C1 segment of cervical spinal cord (tissue), 14 donors: ENCODE measurements around the gene VSTM4.

Experiments
- DNase-seq, 14 donors: peaks; one replicate each; lab custom pipeline; 2025; lab: John Stamatoyannopoulos, UW

VSTM4 gene

DNA sequence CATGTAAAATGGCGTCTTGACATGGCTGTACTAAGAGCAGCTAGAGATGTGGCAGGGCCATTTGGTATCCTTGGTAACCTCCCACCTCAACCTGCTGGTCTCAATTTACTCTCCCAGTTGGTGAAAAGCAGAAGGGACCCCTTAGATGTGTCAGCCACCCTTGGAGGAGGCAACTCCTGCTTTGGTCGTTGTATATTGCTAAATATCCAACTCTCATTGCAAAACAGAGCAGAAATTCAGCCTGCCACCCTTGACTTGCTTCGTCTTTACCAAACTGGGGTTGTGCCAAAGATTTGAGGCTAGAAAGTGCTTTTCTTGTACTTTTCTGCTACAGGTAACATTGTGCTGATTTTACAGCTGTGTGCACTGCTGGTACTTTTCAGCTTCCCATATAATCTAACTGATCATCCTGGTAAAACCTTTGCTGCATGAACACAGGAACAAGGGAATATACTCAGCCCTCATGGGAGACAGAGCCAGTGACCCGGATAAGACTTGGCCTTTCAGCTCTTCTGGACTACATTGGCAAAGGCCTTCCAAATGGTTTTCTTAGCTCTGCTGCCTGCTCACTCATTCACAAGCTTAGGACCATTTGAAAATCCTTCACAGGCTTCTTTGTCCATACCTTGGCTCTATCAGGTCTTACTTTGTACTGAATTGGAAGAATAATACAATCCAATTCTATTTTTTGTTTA lies 2.2 kb upstream of the VSTM4 start:
- no peak for DNase-seq

DNA sequence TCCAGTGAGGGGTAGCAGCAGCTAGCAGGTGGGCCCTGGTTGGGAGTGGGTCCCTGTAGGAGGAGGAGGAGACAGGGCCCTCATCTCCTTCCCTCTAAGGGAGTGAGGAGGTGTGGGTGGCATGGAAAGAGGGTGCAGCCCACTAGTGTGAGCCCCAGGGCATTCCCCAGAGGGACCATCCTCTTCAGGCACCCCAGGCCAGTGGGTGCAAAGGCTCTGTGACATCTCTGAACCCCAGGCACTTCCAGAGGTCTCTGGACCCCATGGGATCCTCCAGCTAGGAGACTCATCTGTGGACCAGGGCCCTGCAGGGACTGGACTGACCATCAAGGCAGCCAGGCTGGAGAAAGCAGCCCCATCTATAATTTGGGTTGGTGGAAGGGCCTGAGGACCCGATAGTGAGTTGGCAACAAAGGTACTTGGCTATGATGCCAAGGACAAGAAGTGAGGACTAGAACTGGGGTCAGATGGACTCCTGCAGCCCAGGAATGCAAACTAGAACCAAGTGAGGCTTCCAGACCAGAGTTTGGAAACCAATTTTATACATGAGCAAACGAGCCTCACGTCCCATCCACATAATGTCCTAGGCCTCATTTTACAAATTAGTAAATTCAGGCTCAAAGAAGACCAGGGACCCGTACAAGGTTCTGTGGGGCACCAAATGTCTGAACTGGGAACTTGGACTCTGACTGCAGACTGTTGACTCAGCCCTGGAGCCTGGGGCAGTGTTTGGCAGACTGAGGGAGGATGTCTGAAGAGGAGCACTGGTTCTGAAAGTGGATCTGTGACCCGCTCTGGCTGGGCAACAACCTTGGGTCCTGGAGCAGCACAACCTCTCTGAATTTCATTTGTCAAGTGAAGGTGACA lies 1.4 kb upstream of the VSTM4 start:
- DNase-seq, result no peak

GRCh38 chr10:49115796-49116508 lies 630 bp upstream of the VSTM4 start:
- DNase-seq, result no peak

- DNase-seq, result peak in 1 of 14 donors; percentile 33
Observed at GRCh38 chr10:49114718-49115014, 656 bp downstream of the VSTM4 start.

- DNase-seq, result no peak
Observed at GRCh38 chr10:49113741-49114141, 1.6 kb downstream of the VSTM4 start.

DNA sequence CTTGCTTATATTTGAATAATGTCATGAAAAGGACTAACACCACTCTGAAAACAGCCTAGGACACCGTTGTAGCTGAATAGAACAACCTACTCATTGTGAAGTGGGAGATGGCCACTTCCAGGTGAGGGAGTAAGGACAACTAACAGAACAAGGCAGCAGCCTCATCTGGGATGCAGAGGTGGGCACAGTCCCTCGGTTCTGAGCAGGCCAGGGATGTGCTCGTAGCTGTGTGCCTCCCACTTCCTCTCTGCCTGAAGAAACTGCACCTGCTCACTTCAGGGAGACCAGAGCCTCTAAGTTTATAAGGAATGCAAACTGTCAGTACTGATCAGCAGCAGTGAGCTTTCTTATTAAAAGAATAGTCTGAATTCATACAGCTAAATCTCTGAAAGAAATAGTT lies 2.5 kb downstream of the VSTM4 start:
- DNase-seq, result no peak

DNA sequence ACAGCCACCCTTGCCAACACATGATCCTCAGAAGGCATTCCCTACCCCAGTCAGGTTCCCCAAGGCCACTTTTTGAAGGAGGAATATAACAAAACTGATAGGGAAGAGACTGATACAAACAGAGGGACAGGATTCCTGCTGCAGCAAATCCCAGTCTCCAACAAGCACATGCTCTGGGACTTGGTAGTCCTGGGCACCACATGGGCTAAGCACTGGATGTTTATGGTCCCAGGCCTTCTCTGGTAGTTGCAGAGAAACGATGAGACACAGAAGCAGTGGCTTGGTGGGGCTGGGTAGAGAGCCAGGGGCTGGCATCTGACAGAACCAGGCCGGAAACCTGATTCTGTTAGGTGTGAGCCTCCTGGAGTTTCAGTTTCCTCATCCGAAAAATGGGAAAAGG lies 3.2 kb downstream of the VSTM4 start:
- no peak for DNase-seq

GRCh38 chr10:49111320-49111698 lies 4.0 kb downstream of the VSTM4 start:
- no peak for DNase-seq

DNA sequence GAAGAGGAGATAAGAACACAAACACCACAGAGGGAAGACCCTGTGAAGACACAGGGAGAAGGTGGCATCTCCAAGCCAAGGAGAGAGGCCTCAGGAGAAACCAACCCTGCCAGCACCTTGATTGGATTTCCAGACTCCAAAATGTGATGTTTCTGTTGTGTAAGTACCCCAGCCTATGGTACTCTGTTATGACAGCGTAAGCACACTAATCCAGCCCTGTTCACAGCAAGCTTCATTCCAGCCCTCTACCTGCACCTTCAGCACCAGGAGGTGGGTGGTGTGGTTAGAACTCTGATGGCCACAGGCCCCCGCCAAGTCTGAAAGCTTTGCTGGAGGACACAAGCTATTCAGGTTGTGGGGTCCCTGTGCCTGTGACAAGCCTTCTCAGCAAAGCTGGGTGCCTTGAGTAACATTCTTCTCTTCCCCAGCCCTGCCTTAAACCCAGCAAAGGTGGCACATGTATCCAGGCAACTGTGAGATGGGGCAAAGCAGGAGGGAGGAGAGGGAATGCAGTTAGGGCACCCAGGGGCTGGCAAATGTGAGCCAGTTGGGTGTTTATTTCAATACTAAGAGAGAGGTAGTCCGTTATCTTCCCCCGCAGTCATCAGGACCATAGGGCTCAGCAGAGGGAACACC lies 4.5 kb downstream of the VSTM4 start:
- DNase-seq, result no peak

GRCh38 chr10:49109669-49110340 lies 5.5 kb downstream of the VSTM4 start:
- no peak for DNase-seq

DNA sequence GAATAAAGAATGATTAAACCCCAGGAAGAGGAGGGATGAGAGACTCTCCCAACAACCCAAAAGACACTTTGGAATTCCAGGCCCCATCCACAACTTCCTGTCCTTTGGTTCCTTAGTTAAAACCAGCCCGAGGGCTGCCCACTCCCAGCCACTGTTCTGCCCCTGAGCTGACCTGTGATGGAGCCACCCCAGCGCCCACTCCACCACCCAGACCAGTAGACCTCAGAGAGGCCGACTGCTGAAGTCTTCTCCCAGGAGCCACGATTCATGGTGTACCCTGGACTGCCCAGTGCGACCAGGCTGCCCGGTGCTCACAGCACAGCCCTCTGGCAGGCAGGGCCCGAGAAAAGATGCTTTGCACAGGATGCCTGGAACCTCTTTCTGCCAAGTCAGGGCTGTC lies 6.7 kb downstream of the VSTM4 start:
- DNase-seq, result no peak

- no peak for DNase-seq
Observed at GRCh38 chr10:49107887-49108267, 7.4 kb downstream of the VSTM4 start.

DNA sequence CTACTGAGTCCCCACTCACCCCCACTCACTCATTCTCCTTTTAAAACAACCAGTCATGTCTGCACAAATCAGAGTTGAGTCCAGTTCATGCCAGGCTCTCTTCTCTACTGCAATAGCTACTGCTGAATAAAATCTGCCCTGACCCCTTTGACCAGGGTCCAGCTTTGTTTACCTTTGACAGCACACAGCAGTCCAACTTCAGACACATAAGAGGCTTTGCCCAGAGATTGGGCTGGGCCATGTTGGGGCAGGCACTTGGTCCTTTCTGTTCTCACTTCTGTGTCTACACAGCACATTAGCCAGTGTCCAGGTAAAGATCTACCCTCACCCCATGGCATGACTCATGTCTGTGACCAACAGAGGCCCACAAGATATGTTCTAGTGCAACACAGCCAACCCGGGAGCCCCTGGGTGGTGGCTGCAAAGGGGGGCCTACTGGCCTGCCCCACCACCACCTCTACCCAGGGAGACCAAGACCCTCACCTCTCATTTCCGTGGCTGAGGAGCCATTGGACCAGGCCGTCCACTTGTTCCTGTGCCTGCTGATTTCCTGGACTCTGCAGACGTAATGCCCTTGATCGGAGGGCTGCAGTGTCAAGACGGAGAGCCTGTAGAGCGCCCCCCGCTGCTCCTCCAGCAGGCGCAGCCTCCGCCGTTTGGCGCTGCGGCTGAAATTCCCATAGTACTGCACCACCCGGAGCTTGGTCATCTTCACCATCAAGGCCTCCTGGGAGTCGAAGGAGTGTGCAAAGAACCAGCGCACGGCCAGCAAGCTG lies 8.0 kb downstream of the VSTM4 start:
- no peak for DNase-seq

- peak in 9 of 14 donors; percentile 27 to 63 (median 38) for DNase-seq
Observed at GRCh38 chr10:49106451-49106850, 8.9 kb downstream of the VSTM4 start.

- DNase-seq, result no peak
Observed at GRCh38 chr10:49105076-49105475, 10.2 kb downstream of the VSTM4 start.

DNA sequence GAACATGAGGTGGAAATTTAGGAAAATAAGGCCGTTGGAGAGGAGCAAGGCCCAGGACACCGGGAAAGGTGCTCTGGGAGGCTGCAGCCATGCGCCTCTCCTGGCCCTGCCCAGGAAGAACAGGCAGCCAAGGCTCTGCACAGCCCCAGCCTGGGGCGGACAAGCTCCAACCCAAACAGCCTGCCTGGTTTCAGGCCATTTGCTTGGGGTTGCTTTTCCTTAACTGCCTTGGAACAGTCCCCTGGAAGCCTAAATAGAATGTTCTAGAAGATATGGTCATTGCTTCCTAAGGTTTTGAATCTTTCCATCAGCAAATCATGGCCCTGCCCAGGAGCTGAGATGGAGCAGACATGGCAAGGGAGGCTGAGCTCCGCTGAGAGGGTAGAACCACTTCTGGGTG lies 11.0 kb downstream of the VSTM4 start:
- peak in 1 of 14 donors; percentile 35 for DNase-seq

DNA sequence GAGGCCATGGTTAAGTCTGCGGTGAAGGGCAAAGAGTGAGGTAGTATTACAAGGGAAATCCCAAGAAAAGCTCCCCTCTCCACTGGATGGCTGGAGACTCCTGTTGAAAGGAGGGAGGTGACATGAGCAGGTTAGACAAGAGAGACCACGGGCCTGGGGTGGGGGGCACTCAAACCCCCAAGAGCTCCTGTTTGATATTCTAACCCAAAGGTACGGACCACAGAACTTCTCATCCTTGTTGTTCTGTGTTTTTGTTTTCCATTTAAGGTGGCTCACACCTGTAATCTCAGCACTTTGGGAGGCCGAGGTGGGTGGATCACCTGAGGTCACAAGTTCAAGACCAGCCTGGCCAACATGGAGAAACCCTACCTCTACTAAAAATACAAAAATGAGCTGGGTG lies 11.6 kb downstream of the VSTM4 start:
- no peak for DNase-seq

GRCh38 chr10:49099046-49099445 lies 16.3 kb downstream of the VSTM4 start:
- DNase-seq, result no peak

GRCh38 chr10:49096890-49097445 lies 18.4 kb downstream of the VSTM4 start:
- no peak for DNase-seq

DNA sequence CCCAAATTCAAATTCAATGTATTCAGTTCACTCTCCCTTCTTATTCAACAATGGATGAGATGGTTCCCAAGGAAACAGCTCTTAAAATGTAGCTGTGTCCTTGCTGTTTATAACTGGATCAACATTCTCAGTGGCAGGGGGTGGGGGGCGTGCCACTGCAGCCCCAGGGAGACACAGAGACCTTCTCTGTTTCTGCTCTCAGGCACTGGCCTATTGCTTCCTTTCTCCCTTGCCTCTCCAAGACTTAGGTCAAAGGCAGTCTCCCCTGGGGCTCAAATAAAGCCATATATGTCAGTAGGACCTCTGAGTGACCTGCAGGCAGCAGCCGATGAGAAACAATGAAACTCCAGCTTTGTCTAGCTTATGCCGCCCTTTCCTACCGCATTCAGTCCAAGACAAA lies 20.7 kb downstream of the VSTM4 start:
- no peak for DNase-seq

GRCh38 chr10:49093922-49094321 lies 21.4 kb downstream of the VSTM4 start:
- DNase-seq, result no peak
